ENCODE measurements around the gene NCK2. TPM values are rescaled to one million over a fixed set of nuclear protein-coding genes. Genes with fewer than 3 reads are reported as not detected.

NCK2 gene
- total and polyA plus RNA-seq, 9 of the 15 experiments (the other 6 are each of a cell fraction or from before 2014, with no cell fraction given), result 0.90 to 27.9 (median 15.9) TPM

GRCh38 chr2:105782646-105783045 lies 37.9 kb downstream of the NCK2 start (continued):
- TF ChIP-seq MYBL2 (IDR thresholded peaks at IDR 0.05; ENCODE audit: low read depth) (no peak), MYBL2 (CRISPR knock-in tag; IDR thresholded peaks at IDR 0.05; ENCODE audit: borderline replicate concordance) (no peak), ZNF133 (CRISPR knock-in tag; IDR thresholded peaks at IDR 0.05) (no peak), ARHGAP35 (IDR thresholded peaks at IDR 0.05; ENCODE audit: partially characterized antibody) (no peak)

- Histone ChIP-seq H3K9ac (ENCODE audit: insufficient read depth in 1 of 2, low read depth in 2 of 2, low read length in 2 of 2) (no peak overlapping the region), H3K4me2 (ENCODE audit: insufficient read depth, low read length) (no peak overlapping the region), H3K27ac (ENCODE audit: extremely low read depth, low read depth, low read length) (no peak overlapping the region), H3K4me1 (replicated peaks in 1 of 2; ENCODE audit: control insufficient read depth in 2 of 2, insufficient read depth in 2 of 2, low read length in 2 of 2) (peaks cover 12 to 13% of the 10 kb centered on the region in 2 experiments), H3K9me1 (ENCODE audit: control insufficient read depth, insufficient read depth, low read length) (no peaks in the 10 kb centered on the region), H3K9me3 (replicated peaks; ENCODE audit: control insufficient read depth, insufficient read depth, low read depth, low read length) (no peaks in the 10 kb centered on the region), H3K27me3 (ENCODE audit: control insufficient read depth in 2 of 2, insufficient read depth in 2 of 2, low read length in 2 of 2) (no peaks in the 10 kb centered on the region), H3K4me3 (no peak overlapping the region), H2AFZ (ENCODE audit: low read depth, low read length) (no peak overlapping the region), H3K79me2 (ENCODE audit: control insufficient read depth, insufficient read depth, low read length) (no peaks in the 10 kb centered on the region), H4K20me1 (replicated peaks; ENCODE audit: control insufficient read depth, insufficient read depth, low read length) (peaks cover 14% of the 10 kb centered on the region), H3K36me3 (ENCODE audit: control insufficient read depth, insufficient read depth, low read length) (no peaks in the 10 kb centered on the region)
- intact Hi-C loops (cut with micrococcal nuclease) (no loop called here), in situ Hi-C loops (cut with MboI) (loop anchor here (10.0 kb wide), 1 partner anchor 438 kb away; no protein-coding TSS in a partner anchor)
- CTCF ChIA-PET (ENCODE audit: low intra/inter-chr PET ratio), result no interaction called here
- POLR2A ChIA-PET, result no interaction called here
- ATAC-seq (no peak), FAIRE-seq (no peak), DNase-seq (ENCODE audit: extremely low read depth in 1 of 4, low spot score in 3 of 4) (no peak)
- WGBS (ENCODE audit: insufficient coverage, low coverage, missing lambda C conversion rate), result 75% methylated on average over 18 of the region's 18 CpGs
- BruUV-seq (replicated peaks), result no TSS peak
- TF ChIP-seq ZBTB26 (CRISPR knock-in tag; IDR thresholded peaks at IDR 0.05), result no peak
- TF ChIP-seq CBFA2T2 (conservative IDR thresholded peaks at IDR 0.05), result no peak
- TF ChIP-seq NFIX (CRISPR knock-in tag; IDR thresholded peaks at IDR 0.05; ENCODE audit: low read depth), result no peak
- no peak for TF ChIP-seq ASH1L (IDR thresholded peaks at IDR 0.05; ENCODE audit: borderline replicate concordance, low read depth, partially characterized antibody)
- TF ChIP-seq NEUROD1 (IDR thresholded peaks at IDR 0.05; ENCODE audit: borderline replicate concordance, low read depth, low read length, partially characterized antibody), result no peak
- no peak for TF ChIP-seq CTCFL (IDR thresholded peaks at IDR 0.05; ENCODE audit: borderline replicate concordance, insufficient read depth, low read depth, low read length, poor library complexity, severe bottlenecking)
- TF ChIP-seq XRCC4 (IDR thresholded peaks at IDR 0.05; ENCODE audit: extremely low read depth, insufficient read depth, insufficient read length), result no peak
- no peak for TF ChIP-seq GTF2B (IDR thresholded peaks at IDR 0.05; ENCODE audit: extremely low read depth, insufficient read length)
- TF ChIP-seq ZNF175 (CRISPR knock-in tag; IDR thresholded peaks at IDR 0.05; ENCODE audit: low read depth), result no peak
- TF ChIP-seq RBM17 (IDR thresholded peaks at IDR 0.05; ENCODE audit: borderline replicate concordance, low read depth, low read length), result no peak
- TF ChIP-seq EP400 (IDR thresholded peaks at IDR 0.05), result no peak
- TF ChIP-seq PPARD (CRISPR knock-in tag; IDR thresholded peaks at IDR 0.05), result no peak
- TF ChIP-seq CBX3 (IDR thresholded peaks at IDR 0.05; ENCODE audit: borderline replicate concordance in 1 of 2, low read length in 2 of 2), result no peak
These were observed 38.5 kb downstream of the NCK2 start for GRCh38 chr2:105783151-105783738.

All from K562 (cell line).